Measurements from ENCODE around the gene HBG1.

- no peak for TF ChIP-seq POLR2A (IDR thresholded peaks at IDR 0.05; ENCODE audit: low read length)
- no peak for TF ChIP-seq GATA1 (IDR thresholded peaks at IDR 0.05; ENCODE audit: low read depth, low read length)
Measured at GRCh38 chr11:5279471-5280090, 29.9 kb upstream of the HBG1 start.
